Subcutaneous abdominal adipose tissue (tissue), 5 donors: ENCODE measurements around the gene SLC6A7.

Source experiments
- H3K27ac ChIP-seq: one replicate; pipeline ENCODE4 v1.7.0; 2013; ENCODE audit warnings: low read depth, mild to moderate bottlenecking, inconsistent platforms, low read length, moderate library complexity
- H3K27me3 ChIP-seq, 5 donors: one replicate each; pipeline ENCODE4 v1.7.0; 2013; ENCODE audit warnings: low read length in 5 of 5, inconsistent platforms in 1 of 5; ENCODE audit not compliant: control insufficient read depth in 5 of 5, insufficient read depth in 4 of 5
- H3K36me3 ChIP-seq, 5 donors: one replicate each; pipeline ENCODE4 v1.7.0; 2013; ENCODE audit warnings: low read length in 5 of 5; ENCODE audit not compliant: control insufficient read depth in 5 of 5, insufficient read depth in 5 of 5
- H3K4me1 ChIP-seq, 5 donors: one replicate each; pipeline ENCODE4 v1.7.0; 2013; ENCODE audit warnings: low read length in 5 of 5, mild to moderate bottlenecking in 3 of 5, moderate library complexity in 1 of 5; ENCODE audit not compliant: control insufficient read depth in 5 of 5, insufficient read depth in 5 of 5
- H3K4me3 ChIP-seq, 5 donors: one replicate each; pipeline ENCODE4 v1.7.0; 2013; ENCODE audit warnings: low read length in 5 of 5, low read depth in 1 of 5
- H3K9ac ChIP-seq, 5 donors: one replicate each; pipeline ENCODE4 v1.7.0; 2013; ENCODE audit warnings: low read length in 5 of 5, mild to moderate bottlenecking in 4 of 5, moderate library complexity in 3 of 5
- H3K9me3 ChIP-seq, 5 donors: one replicate each; pipeline ENCODE4 v1.7.0; 2013; ENCODE audit warnings: low read length in 5 of 5; ENCODE audit not compliant: control insufficient read depth in 5 of 5
- donor health status: healthy.
- donor health status: healthy.
- donor health status: healthy.
- donor health status: healthy.
- donor health status: healthy.

Gene SLC6A7

GRCh38 chr5:150202501-150202900, 12.6 kb downstream of the SLC6A7 start:
- H3K4me1 ChIP-seq = peaks cover 0 to 3% (median 0%) of the 10 kb centered on the region in 5 donors
- H3K36me3 ChIP-seq = no peaks in the 10 kb centered on the region
- H3K27me3 ChIP-seq = peaks cover 0 to 3% (median 0%) of the 10 kb centered on the region in 5 donors
- H3K4me3 ChIP-seq = no peak overlapping the region
- no peak overlapping the region for H3K9ac ChIP-seq
- H3K9me3 ChIP-seq = no peaks in the 10 kb centered on the region
- no peak overlapping the region for H3K27ac ChIP-seq

GRCh38 chr5:150203832-150204589, 14.1 kb downstream of the SLC6A7 start:
- Histone ChIP-seq H3K27me3 (peaks cover 0 to 3% (median 0%) of the 10 kb centered on the region in 5 donors), H3K9ac (no peak overlapping the region), H3K4me3 (no peak overlapping the region), H3K36me3 (no peaks in the 10 kb centered on the region), H3K27ac (no peak overlapping the region), H3K4me1 (peaks cover 0 to 5% (median 0%) of the 10 kb centered on the region in 5 donors), H3K9me3 (no peaks in the 10 kb centered on the region)

DNA sequence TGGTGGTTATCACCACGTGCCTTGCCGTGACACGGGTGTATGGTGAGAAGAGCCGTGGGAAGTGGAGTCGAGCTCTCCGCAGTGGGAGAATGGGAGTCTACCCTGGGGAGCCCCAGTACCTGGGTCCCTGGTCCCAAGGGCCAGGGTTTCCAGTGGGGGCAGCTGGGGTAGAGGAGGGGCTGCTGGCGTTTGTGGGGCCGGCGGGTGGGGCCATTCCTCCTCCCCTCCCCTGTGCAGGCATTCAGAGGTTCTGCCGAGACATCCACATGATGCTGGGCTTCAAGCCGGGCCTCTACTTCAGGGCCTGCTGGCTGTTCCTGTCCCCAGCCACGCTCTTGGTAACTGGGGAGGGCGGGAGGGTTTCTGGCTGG, 14.7 kb downstream of the SLC6A7 start:
- Histone ChIP-seq H3K4me3 (no peak overlapping the region), H3K36me3 (no peaks in the 10 kb centered on the region), H3K27me3 (peaks cover 0 to 3% (median 0%) of the 10 kb centered on the region in 5 donors), H3K4me1 (peaks cover 0 to 7% (median 0%) of the 10 kb centered on the region in 5 donors), H3K9me3 (no peaks in the 10 kb centered on the region), H3K27ac (no peak overlapping the region), H3K9ac (no peak overlapping the region)

- Histone ChIP-seq H3K4me1 (peaks cover 0 to 7% (median 0%) of the 10 kb centered on the region in 5 donors), H3K4me3 (no peak overlapping the region), H3K9ac (no peak overlapping the region), H3K27me3 (peaks cover 0 to 4% (median 0%) of the 10 kb centered on the region in 5 donors), H3K9me3 (no peaks in the 10 kb centered on the region), H3K27ac (no peak overlapping the region), H3K36me3 (no peaks in the 10 kb centered on the region)
Measured at GRCh38 chr5:150206098-150206778, 16.4 kb downstream of the SLC6A7 start.

DNA sequence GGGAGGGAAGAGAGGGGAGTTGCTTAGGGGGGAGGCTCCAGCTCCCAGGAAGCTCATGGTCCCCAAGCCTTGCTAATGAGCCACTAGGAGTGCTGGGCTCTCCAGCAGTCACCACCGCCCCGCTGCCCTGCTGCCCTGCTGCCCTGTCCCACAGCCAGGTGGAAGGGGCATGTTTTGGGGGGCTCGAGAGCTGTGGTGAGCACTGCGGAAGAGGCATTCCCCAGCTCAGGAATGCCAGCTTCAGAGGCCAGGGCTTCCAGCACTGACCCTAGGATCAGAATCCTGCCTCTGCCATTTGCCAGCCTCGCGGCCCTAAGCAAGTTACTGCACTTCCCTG, 16.9 kb downstream of the SLC6A7 start:
- Histone ChIP-seq H3K27ac (no peak overlapping the region), H3K27me3 (peaks cover 0 to 4% (median 2%) of the 10 kb centered on the region in 5 donors), H3K9ac (no peak overlapping the region), H3K4me3 (no peak overlapping the region), H3K4me1 (peaks cover 0 to 7% (median 0%) of the 10 kb centered on the region in 5 donors), H3K9me3 (no peaks in the 10 kb centered on the region), H3K36me3 (no peaks in the 10 kb centered on the region)

DNA sequence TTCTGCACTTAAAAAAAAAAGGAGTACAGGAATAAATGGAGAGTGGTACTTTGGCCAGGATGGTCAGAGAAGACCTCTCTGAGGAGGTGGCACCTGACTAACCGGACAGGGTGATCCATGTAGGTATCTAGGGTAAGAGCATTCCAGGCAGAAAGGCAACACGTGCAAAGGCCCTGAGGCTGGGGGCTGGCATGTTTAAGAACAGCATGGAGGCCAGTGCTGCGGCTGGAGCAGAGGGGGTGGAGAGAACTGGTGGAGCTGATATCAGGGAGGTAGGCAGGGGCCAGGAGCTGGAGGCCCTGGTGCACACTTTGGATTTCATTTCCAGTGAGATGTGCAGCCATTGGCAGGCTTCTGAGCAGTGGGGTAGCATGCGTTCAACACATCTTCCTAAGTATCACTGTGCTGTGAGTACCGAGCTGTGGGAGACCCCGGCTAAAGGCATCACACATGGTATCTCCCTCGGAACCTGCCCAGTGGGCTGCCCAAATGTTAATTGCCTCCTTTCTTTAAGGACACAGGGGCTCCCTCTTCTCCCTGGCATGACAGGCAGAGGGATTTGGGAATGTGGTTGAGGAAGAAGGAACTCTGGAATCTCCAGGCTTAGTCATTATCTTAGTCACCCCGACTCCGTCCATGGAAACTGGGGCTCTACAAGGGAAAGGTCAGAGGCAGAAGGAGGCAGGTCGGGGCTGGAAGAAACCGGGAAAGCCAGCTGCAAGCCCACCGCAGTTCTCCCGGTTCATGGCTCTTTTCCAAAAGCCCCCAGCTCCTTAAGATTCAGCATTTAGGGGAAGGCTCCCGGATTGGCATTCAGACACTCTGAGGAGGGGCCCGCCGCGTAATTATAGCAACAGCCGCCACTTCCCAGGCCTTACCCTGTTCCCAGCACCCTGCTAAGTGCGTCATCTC, 18.6 kb downstream of the SLC6A7 start:
- H3K4me1 ChIP-seq = peaks cover 0 to 7% (median 0%) of the 10 kb centered on the region in 5 donors
- no peaks in the 10 kb centered on the region for H3K36me3 ChIP-seq
- no peak overlapping the region for H3K4me3 ChIP-seq
- H3K9ac ChIP-seq = no peak overlapping the region
- peaks cover 0 to 6% (median 2%) of the 10 kb centered on the region in 5 donors for H3K27me3 ChIP-seq
- H3K9me3 ChIP-seq = no peaks in the 10 kb centered on the region
- no peak overlapping the region for H3K27ac ChIP-seq

DNA sequence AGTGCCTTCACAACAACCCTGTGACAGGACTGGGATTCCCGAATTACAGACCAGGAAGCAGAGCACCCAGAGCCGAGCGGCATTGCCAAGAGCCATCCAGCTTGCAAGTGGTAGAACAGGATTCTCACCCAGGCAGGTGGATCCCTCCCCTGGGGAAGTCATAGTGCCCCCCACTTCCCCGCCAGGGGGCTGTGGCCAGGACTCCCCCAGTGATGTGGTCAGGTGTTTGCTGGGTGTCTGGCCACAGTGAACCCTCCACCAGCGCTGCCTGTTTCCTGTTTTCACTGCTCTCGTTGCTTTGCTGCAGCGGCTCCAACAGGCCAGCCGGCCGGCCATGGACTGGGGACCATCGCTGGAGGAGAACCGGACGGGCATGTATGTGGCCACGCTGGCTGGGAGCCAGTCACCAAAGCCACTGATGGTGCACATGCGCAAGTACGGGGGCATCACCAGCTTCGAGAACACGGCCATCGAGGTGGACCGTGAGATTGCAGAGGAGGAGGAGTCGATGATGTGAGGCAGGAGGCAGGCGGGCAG, 19.3 kb downstream of the SLC6A7 start:
- Histone ChIP-seq H3K27me3 (peaks cover 0 to 6% (median 2%) of the 10 kb centered on the region in 5 donors), H3K9me3 (no peaks in the 10 kb centered on the region), H3K4me3 (no peak overlapping the region), H3K36me3 (no peaks in the 10 kb centered on the region), H3K27ac (no peak overlapping the region), H3K4me1 (peaks cover 0 to 10% (median 0%) of the 10 kb centered on the region in 5 donors), H3K9ac (no peak overlapping the region)

- Histone ChIP-seq H3K36me3 (no peaks in the 10 kb centered on the region), H3K4me1 (peaks cover 0 to 16% (median 7%) of the 10 kb centered on the region in 5 donors), H3K27ac (no peak overlapping the region), H3K9me3 (no peaks in the 10 kb centered on the region), H3K9ac (no peak overlapping the region), H3K27me3 (peaks cover 0 to 4% (median 2%) of the 10 kb centered on the region in 5 donors), H3K4me3 (no peak overlapping the region)
Measured at GRCh38 chr5:150210644-150211043, 20.8 kb downstream of the SLC6A7 start.

- peaks cover 0 to 4% (median 2%) of the 10 kb centered on the region in 5 donors for H3K27me3 ChIP-seq
- H3K27ac ChIP-seq = no peak overlapping the region
- no peak overlapping the region for H3K9ac ChIP-seq
- H3K4me1 ChIP-seq = peaks cover 0 to 18% (median 10%) of the 10 kb centered on the region in 5 donors
- no peaks in the 10 kb centered on the region for H3K36me3 ChIP-seq
- H3K4me3 ChIP-seq = no peak overlapping the region
- no peaks in the 10 kb centered on the region for H3K9me3 ChIP-seq
Measured at GRCh38 chr5:150211156-150212030, 21.5 kb downstream of the SLC6A7 start.
